ENCODE results near the gene PFKFB4. TPM values are rescaled to one million over a fixed set of nuclear protein-coding genes. Genes with fewer than 3 reads are reported as not detected.

PFKFB4 gene
- total and polyA plus RNA-seq, 2 of the 4 experiments (the other 2 are of a cell fraction) = 16.9 to 17.0 TPM

DNA sequence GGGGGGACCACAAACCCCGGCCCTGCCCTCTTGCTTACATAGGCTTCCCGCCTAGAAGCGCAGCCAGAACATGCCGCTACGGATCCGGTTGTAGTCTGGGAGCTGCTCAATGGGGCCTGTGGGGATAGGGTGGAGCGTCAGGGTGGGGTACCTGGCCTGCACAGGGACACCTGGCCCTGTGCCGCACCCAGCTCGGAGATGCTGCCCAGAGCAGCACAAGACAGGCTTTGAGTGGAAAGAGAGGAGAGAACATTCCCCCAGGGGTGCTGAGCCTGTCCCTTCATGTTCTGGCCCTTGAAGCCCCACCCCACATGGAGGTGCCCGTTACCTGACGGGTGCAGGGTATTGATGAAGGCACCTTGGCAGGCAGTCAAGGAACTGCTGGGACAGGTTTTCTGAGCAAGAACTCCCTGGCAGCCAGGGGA lies 42.5 kb upstream of the PFKFB4 start:
- TF ChIP-seq, protein P1, sequence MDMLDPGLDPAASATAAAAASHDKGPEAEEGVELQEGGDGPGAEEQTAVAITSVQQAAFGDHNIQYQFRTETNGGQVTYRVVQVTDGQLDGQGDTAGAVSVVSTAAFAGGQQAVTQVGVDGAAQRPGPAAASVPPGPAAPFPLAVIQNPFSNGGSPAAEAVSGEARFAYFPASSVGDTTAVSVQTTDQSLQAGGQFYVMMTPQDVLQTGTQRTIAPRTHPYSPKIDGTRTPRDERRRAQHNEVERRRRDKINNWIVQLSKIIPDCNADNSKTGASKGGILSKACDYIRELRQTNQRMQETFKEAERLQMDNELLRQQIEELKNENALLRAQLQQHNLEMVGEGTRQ (IDR thresholded peaks at IDR 0.05; ENCODE audit: low read depth, low read length) = no peak
- TF ChIP-seq RAD21 (IDR thresholded peaks at IDR 0.05; ENCODE audit: low read length) (no peak), NFE2L2 (IDR thresholded peaks at IDR 0.05; ENCODE audit: low read depth, low read length) (no peak), POLR2A (IDR thresholded peaks at IDR 0.05; ENCODE audit: low read depth, low read length) (no peak), RFX5 (IDR thresholded peaks at IDR 0.05; ENCODE audit: low read depth, low read length) (no peak), MXI1 (IDR thresholded peaks at IDR 0.05; ENCODE audit: borderline replicate concordance, low read depth, low read length) (no peak), BHLHE40 (IDR thresholded peaks at IDR 0.05; ENCODE audit: low read depth, low read length) (no peak)
- TF ChIP-seq, protein P2, sequence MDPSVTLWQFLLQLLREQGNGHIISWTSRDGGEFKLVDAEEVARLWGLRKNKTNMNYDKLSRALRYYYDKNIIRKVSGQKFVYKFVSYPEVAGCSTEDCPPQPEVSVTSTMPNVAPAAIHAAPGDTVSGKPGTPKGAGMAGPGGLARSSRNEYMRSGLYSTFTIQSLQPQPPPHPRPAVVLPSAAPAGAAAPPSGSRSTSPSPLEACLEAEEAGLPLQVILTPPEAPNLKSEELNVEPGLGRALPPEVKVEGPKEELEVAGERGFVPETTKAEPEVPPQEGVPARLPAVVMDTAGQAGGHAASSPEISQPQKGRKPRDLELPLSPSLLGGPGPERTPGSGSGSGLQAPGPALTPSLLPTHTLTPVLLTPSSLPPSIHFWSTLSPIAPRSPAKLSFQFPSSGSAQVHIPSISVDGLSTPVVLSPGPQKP (IDR thresholded peaks at IDR 0.05; ENCODE audit: borderline replicate concordance, low read depth, low read length) = no peak
- Histone ChIP-seq H3K27me3 (ENCODE audit: control insufficient read depth, insufficient read depth, low read length) (no peaks in the 10 kb centered on the region), H3K14ac (replicated peaks; ENCODE audit: low read depth, low read length) (peak overlapping the region; percentile 77), H3K18ac (ENCODE audit: low read depth, low read length) (peak overlapping the region; percentile 15), H2BK20ac (ENCODE audit: low read depth, low read length) (peak overlapping the region; percentile 87), H3K4ac (ENCODE audit: low read depth, low read length) (peak overlapping the region; percentile 99), H3K9me3 (ENCODE audit: control insufficient read depth, insufficient read depth, low read length) (no peaks in the 10 kb centered on the region), H3K27ac (ENCODE audit: insufficient read depth, low read length) (peak overlapping the region; percentile 94), H2BK5ac (ENCODE audit: low read depth, low read length, poor library complexity, severe bottlenecking) (peak overlapping the region; percentile 97), H3K4me3 (ENCODE audit: insufficient read depth, low read depth, low read length) (no peak overlapping the region), H3K9me1 (ENCODE audit: insufficient read depth, low read length) (peaks cover 42% of the 10 kb centered on the region), H2AK9ac (replicated peaks; ENCODE audit: low read depth, low read length, poor library complexity) (peak overlapping the region; percentile 90), H3K9ac (ENCODE audit: low read depth, low read length) (peak overlapping the region; percentile 40), H2BK120ac (ENCODE audit: low read depth, low read length) (peak overlapping the region; percentile 85), H3K79me1 (ENCODE audit: low read depth in 1 of 2, low read length in 2 of 2) (peaks cover 16 to 76% of the 10 kb centered on the region in 2 experiments; a peak in 3 of 4 replicates), H3K36me3 (ENCODE audit: control insufficient read depth, insufficient read depth, low read length) (peaks cover 56% of the 10 kb centered on the region), H2BK15ac (ENCODE audit: low read depth, low read length) (peak overlapping the region; percentile 67; the same call in 2 of the 3 replicates), H4K91ac (ENCODE audit: insufficient read depth, low read depth, low read length) (peak overlapping the region; percentile 82), H4K5ac (ENCODE audit: low read depth, low read length) (peak overlapping the region; percentile 38), H3K4me1 (ENCODE audit: control insufficient read depth, insufficient read depth, low read length) (peaks cover 53% of the 10 kb centered on the region), H3K56ac (ENCODE audit: extremely low read depth, insufficient read depth, low read length) (peak overlapping the region; percentile 69), H3K23ac (ENCODE audit: low read depth, low read length) (peak overlapping the region; percentile 89; the same call in 1 of the 2 replicates), H4K20me1 (ENCODE audit: insufficient read depth, low read length) (peaks cover 19% of the 10 kb centered on the region), H2AFZ (replicated peaks; ENCODE audit: low read length, poor library complexity) (peak overlapping the region; percentile 79), H2AK5ac (ENCODE audit: low read depth, low read length) (peak overlapping the region; percentile 96), H4K8ac (ENCODE audit: low read depth in 2 of 2, low read length in 2 of 2) (peak overlapping the region; percentile 46 to 83), H3K4me2 (ENCODE audit: low read depth, low read length) (peak overlapping the region; percentile 21)
- 46% methylated on average over 5 of the region's 11 CpGs; no CpG with 5 or more reads in 1 of the 2 experiments for WGBS, 2 experiments (ENCODE audit: extremely low coverage in 2 of 2, insufficient read length in 1 of 2)
- intact Hi-C loops (cut with micrococcal nuclease) = no loop called here
- in situ Hi-C loops (cut with MboI; ENCODE audit: low sequenced_read_pairs) = no loop called here
- BruUV-seq (replicated peaks) = no TSS peak
- dilution Hi-C loops (cut with HindIII; ENCODE audit: low sequenced_read_pairs, unreplicated experiment) = no loop called here
- POLR2A ChIA-PET (ENCODE audit: unreplicated experiment) = interaction anchor here (0.6 kb wide), 1 partner anchor 12 kb away, joined by 5 read pairs; no protein-coding TSS in a partner anchor
- no peak for DNase-seq
- CTCF ChIA-PET = interaction anchor here (0.9 kb wide), 1 partner anchor 10 kb away, joined by 3 read pairs; the partner anchor contains the start of gene UQCRC1
- no peak for ATAC-seq (ENCODE audit: low read depth)
